SK-N-SH (cell line): ENCODE measurements around the gene SKIL. TPM values are rescaled to one million over a fixed set of nuclear protein-coding genes. Genes with fewer than 3 reads are reported as not detected.

Source experiments
- CTCF ChIA-PET: fragments of 300-600, 350-600 bp; formaldehyde crosslinking; extraction: SDS; loops from one replicate; lab custom pipeline; 2021; lab: Yijun Ruan, JAX
- POLR2A ChIA-PET: fragments of 350-600 bp; sonication (Branson Sonifier 250); formaldehyde crosslinking; extraction: SDS; loops from one replicate; lab custom pipeline; 2020; ENCODE audit warnings: antibody characterized with exemption, inconsistent platforms; lab: Yijun Ruan, JAX
- DNase-seq: peaks from one replicate; pipeline ENCODE4 v3.0.0; 2012
- H2AFZ ChIP-seq: fragments of 200-600 bp; sonication (generic); 2 replicates; pipeline ENCODE4 v1.8.1; 2016; ENCODE audit warnings: antibody characterized with exemption, mild to moderate bottlenecking, low read depth
- H3F3A ChIP-seq: fragments of 200-600 bp; sonication (generic); replicated peaks from 2 replicates; pipeline ENCODE3; 2016; ENCODE audit warnings: antibody characterized with exemption, mild to moderate bottlenecking; ENCODE audit not compliant: insufficient read depth
- H3K27ac ChIP-seq, 2 experiments: fragments of 200-500 bp in 1 of 2; fragments of 200-600 bp in 1 of 2; sonication (Bioruptor generic) in 1 of 2; sonication (generic), shearing (Covaris generic) in 1 of 2; 2 replicates each; pipeline versions ENCODE4 v1.5.1 to v1.6.1; 2014 to 2016; ENCODE audit warnings: low read depth in 2 of 2, inconsistent platforms in 1 of 2, low read length in 1 of 2, mild to moderate bottlenecking in 1 of 2, mixed read lengths in 1 of 2
- H3K27me3 ChIP-seq: fragments of 200-600 bp; sonication (generic), shearing (Covaris generic); 2 replicates; pipeline ENCODE4 v1.6.1; 2016; ENCODE audit warnings: mixed run types; ENCODE audit not compliant: insufficient read depth
- H3K36me3 ChIP-seq, 2 experiments: fragments of 200-500 bp in 1 of 2; fragments of 200-600 bp in 1 of 2; sonication (Bioruptor generic) in 1 of 2; sonication (generic) in 1 of 2; replicated peaks in 1 of 2; 2 replicates each; pipeline versions ENCODE3 to v1.5.1; 2014 to 2016; ENCODE audit warnings: low read length in 1 of 2, mild to moderate bottlenecking in 1 of 2; ENCODE audit not compliant: insufficient read depth in 2 of 2, control insufficient read depth in 1 of 2
- H3K4me1 ChIP-seq, 2 experiments: fragments of 200-500 bp in 1 of 2; fragments of 200-600 bp in 1 of 2; sonication (Bioruptor generic) in 1 of 2; sonication (generic), shearing (Covaris generic) in 1 of 2; 2 replicates each; pipeline versions ENCODE4 v1.5.1 to v1.6.1; 2014 to 2016; ENCODE audit warnings: low read depth in 1 of 2, low read length in 1 of 2, mixed run types in 1 of 2; ENCODE audit not compliant: insufficient read depth in 2 of 2, control insufficient read depth in 1 of 2
- H3K4me2 ChIP-seq: fragments of 200-600 bp; sonication (generic), shearing (Covaris generic); 2 replicates; pipeline ENCODE4 v1.6.1; 2017; ENCODE audit warnings: mixed run types
- H3K4me3 ChIP-seq, 2 experiments: fragments of 200-500 bp in 1 of 2; fragments of 200-600 bp in 1 of 2; sonication (Bioruptor generic) in 1 of 2; sonication (generic), shearing (Covaris generic) in 1 of 2; 2 replicates each; pipeline versions ENCODE4 v1.5.1 to v1.8.1; 2014 to 2016; ENCODE audit warnings: low read depth in 2 of 2, inconsistent platforms in 1 of 2, low read length in 1 of 2, mild to moderate bottlenecking in 1 of 2, mixed read lengths in 1 of 2, moderate library complexity in 1 of 2
- H3K79me2 ChIP-seq: fragments of 200-600 bp; sonication (generic); 2 replicates; pipeline ENCODE4 v1.8.1; 2017; ENCODE audit warnings: mild to moderate bottlenecking; ENCODE audit not compliant: insufficient read depth
- H3K9ac ChIP-seq: fragments of 200-600 bp; sonication (generic); 2 replicates; pipeline ENCODE4 v1.6.1; 2017; ENCODE audit warnings: mixed run types
- H3K9me2 ChIP-seq: fragments of 200-600 bp; sonication (generic); 2 replicates; pipeline ENCODE4 v1.6.1; 2017; ENCODE audit warnings: mixed run types
- H3K9me3 ChIP-seq: fragments of 200-600 bp; sonication (generic); 2 replicates; pipeline ENCODE4 v1.6.1; 2017; ENCODE audit warnings: mixed run types, mild to moderate bottlenecking, moderate library complexity
- H4K20me1 ChIP-seq: fragments of 200-600 bp; sonication (generic); 2 replicates; pipeline ENCODE4 v1.6.1; 2017; ENCODE audit warnings: mild to moderate bottlenecking, mixed run types; ENCODE audit not compliant: insufficient read depth
- EZH2phosphoT487 ChIP-seq: fragments of 200-600 bp; sonication (generic); IDR thresholded peaks from 2 replicates; pipeline ENCODE4 v1.6.1; 2017; ENCODE audit warnings: low read depth, mixed run types, mild to moderate bottlenecking, antibody characterized with exemption, moderate library complexity, borderline replicate concordance
- FOSL2 ChIP-seq: IDR thresholded peaks from 2 replicates; pipeline ENCODE4 v1.4.0; 2012; ENCODE audit warnings: low read depth, mild to moderate bottlenecking, moderate library complexity, borderline replicate concordance
- FOXJ3 ChIP-seq: sonication (generic); formaldehyde crosslinking; IDR thresholded peaks from 2 replicates; pipeline ENCODE4 v1.5.1; 2020; ENCODE audit warnings: mild to moderate bottlenecking, missing genetic modification reagents
- FOXM1 ChIP-seq: IDR thresholded peaks from 2 replicates; pipeline ENCODE4 v1.4.0; 2012; ENCODE audit warnings: low read depth, mild to moderate bottlenecking
- GATA2 ChIP-seq: sonication (generic); formaldehyde crosslinking; IDR thresholded peaks from 2 replicates; pipeline ENCODE4 v1.5.0; 2020; ENCODE audit warnings: mild to moderate bottlenecking, missing genetic modification reagents
- JUND ChIP-seq: IDR thresholded peaks from 2 replicates; pipeline ENCODE4 v1.4.0; 2012
- MEF2A ChIP-seq: IDR thresholded peaks from 2 replicates; pipeline ENCODE4 v1.4.0; 2012; ENCODE audit warnings: low read depth, borderline replicate concordance
- MXI1 ChIP-seq: IDR thresholded peaks from 2 replicates; pipeline ENCODE4 v1.6.1; 2012; ENCODE audit warnings: mild to moderate bottlenecking, low read depth, low read length, improper control_type of control experiment
- NRF1 ChIP-seq: IDR thresholded peaks from 2 replicates; pipeline ENCODE4 v1.6.1; 2012; ENCODE audit warnings: low read depth, mild to moderate bottlenecking, low read length
- RAD21 ChIP-seq: IDR thresholded peaks from 2 replicates; pipeline ENCODE4 v1.6.1; 2012; ENCODE audit warnings: mild to moderate bottlenecking, low read length
- RFX5 ChIP-seq: IDR thresholded peaks from 2 replicates; pipeline ENCODE4 v1.6.1; 2012; ENCODE audit warnings: mild to moderate bottlenecking, improper control_type of control experiment, low read length
- RXRA ChIP-seq: IDR thresholded peaks from 2 replicates; pipeline ENCODE4 v1.4.0; 2012; ENCODE audit warnings: low read depth, mild to moderate bottlenecking, borderline replicate concordance
- TAF1 ChIP-seq: IDR thresholded peaks from 2 replicates; pipeline ENCODE4 v1.6.1; 2012; ENCODE audit warnings: low read depth, mild to moderate bottlenecking, low read length, moderate library complexity, borderline replicate concordance
- YY1 ChIP-seq: IDR thresholded peaks from 2 replicates; pipeline ENCODE4 v1.4.0; 2012; ENCODE audit warnings: low read depth, mild to moderate bottlenecking
- WGBS: methylation state at CpG from one replicate; pipeline ENCODE4 v1.1.6; 2017; ENCODE audit warnings: low lambda C conversion rate; 5-methylcytosine and 5-hydroxymethylcytosine counted together
- polyA plus RNA-seq, 3 experiments: library from polyadenylated mRNA; depleted of rRNA; stranded (reverse); fragments of >200 nt; gene quantifications; 2 replicates each; pipeline ENCODE4 v1.2.3, GENCODE V29; 2012
- TF ChIP-seq, protein P1 (sequence below): IDR thresholded peaks from 2 replicates; pipeline ENCODE4 v1.4.0; 2012; ENCODE audit warnings: low read depth
- TF ChIP-seq, protein P2 (sequence below): fragments of 150-350 bp; IDR thresholded peaks from 2 replicates; pipeline ENCODE4 v1.6.1; 2017; ENCODE audit warnings: antibody characterized with exemption, low read length, low read depth, borderline replicate concordance

SKIL gene
- polyA plus RNA-seq, 1 of the 3 experiments (the other 2 are of a cell fraction) = 3.9 TPM

DNA sequence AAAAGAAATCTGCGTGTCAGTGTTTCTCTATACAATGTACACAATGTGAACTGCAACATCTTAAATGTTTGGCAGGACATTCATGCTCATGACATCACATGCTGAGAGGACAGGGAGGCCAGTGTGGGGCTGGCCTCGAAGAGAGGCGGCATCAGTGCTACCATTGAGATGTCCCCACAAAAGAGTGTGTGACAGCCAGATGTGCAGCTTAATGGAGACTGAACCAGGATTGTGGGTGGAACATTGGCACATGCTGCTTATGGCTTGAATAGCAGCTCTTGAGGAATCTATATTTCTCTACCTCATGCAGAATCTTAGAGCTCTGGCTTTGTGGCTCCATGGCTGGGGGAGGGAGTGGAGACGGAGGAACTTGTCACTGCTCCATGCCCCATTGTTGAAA is 79.7 kb downstream of the SKIL start:
- no peaks in the 10 kb centered on the region for H3K9me3 ChIP-seq
- no peaks in the 10 kb centered on the region for H3K27me3 ChIP-seq
- H3K4me3 ChIP-seq = no peak overlapping the region
- no peak overlapping the region for H3K4me2 ChIP-seq
- H3K9me2 ChIP-seq = no peaks in the 10 kb centered on the region
- no peaks in the 10 kb centered on the region for H3K36me3 ChIP-seq
- peaks cover 3% of the 10 kb centered on the region for H3F3A ChIP-seq
- 98% methylated on average over 4 of the region's 4 CpGs for WGBS
- H3K4me1 ChIP-seq = no peaks in the 10 kb centered on the region; a peak in 1 of 4 replicates
- no peak overlapping the region for H3K9ac ChIP-seq
- H4K20me1 ChIP-seq = no peaks in the 10 kb centered on the region
- no peaks in the 10 kb centered on the region for H3K79me2 ChIP-seq
- no peak overlapping the region for H3K27ac ChIP-seq
- no peak for DNase-seq
- ChIA-PET CTCF (no interaction called here), POLR2A (no interaction called here)
- no peak overlapping the region for H2AFZ ChIP-seq
- TF ChIP-seq RFX5 (no peak), MEF2A (no peak), RAD21 (no peak), EZH2phosphoT487 (no peak), JUND (no peak)

DNA sequence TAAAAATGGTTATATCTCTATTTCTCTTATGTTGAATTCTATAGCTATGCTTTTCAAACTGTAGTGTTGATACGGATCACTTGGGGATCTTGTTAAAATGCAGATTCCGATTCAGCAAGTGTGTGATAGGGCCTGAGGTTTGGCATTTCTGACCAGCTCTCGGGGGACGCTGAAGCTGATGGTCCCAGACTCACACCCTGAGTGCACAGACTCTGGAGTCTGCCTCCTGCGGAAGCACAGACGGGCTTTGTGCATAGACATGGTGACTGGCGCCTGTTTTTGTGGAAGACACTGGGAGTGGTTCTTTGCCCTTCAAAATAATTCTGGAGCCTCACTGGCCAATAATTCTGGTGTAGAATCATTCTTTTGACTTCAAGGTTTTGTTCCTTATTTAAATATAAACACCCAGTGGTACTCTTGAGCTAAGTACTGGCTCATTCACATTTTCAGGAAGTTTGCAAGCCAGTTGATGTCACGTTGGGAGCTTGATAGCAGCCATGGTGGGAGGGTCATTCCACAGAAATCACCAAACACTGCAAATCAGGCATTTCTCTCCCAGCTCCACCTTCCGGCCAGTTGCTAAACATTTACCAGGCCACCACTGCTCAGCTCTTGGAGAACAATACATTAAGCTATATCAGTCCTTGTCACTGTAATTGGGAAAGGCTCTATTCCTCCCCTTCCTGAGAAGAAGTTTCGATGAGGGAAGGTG is 80.3 kb downstream of the SKIL start:
- no peaks in the 10 kb centered on the region; a peak in 1 of 4 replicates for H3K4me1 ChIP-seq
- ChIA-PET CTCF (no interaction called here), POLR2A (no interaction called here)
- peaks cover 3% of the 10 kb centered on the region for H3F3A ChIP-seq
- no peaks in the 10 kb centered on the region for H3K79me2 ChIP-seq
- no peaks in the 10 kb centered on the region for H3K9me3 ChIP-seq
- TF ChIP-seq GATA2 (CRISPR knock-in tag) (no peak), TAF1 (no peak), MXI1 (no peak), NRF1 (no peak), RFX5 (no peak), YY1 (no peak), FOSL2 (no peak), FOXJ3 (CRISPR knock-in tag) (no peak), EZH2phosphoT487 (no peak), RXRA (no peak), FOXM1 (no peak)
- TF ChIP-seq, protein P1, sequence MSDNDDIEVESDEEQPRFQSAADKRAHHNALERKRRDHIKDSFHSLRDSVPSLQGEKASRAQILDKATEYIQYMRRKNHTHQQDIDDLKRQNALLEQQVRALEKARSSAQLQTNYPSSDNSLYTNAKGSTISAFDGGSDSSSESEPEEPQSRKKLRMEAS = no peak
- TF ChIP-seq, protein P2, sequence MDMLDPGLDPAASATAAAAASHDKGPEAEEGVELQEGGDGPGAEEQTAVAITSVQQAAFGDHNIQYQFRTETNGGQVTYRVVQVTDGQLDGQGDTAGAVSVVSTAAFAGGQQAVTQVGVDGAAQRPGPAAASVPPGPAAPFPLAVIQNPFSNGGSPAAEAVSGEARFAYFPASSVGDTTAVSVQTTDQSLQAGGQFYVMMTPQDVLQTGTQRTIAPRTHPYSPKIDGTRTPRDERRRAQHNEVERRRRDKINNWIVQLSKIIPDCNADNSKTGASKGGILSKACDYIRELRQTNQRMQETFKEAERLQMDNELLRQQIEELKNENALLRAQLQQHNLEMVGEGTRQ = no peak
- no peak overlapping the region for H3K9ac ChIP-seq
- no peaks in the 10 kb centered on the region for H3K36me3 ChIP-seq
- no peak for DNase-seq
- H4K20me1 ChIP-seq = no peaks in the 10 kb centered on the region
- H3K4me2 ChIP-seq = no peak overlapping the region
- no peaks in the 10 kb centered on the region for H3K27me3 ChIP-seq
- H3K9me2 ChIP-seq = no peaks in the 10 kb centered on the region
- H2AFZ ChIP-seq = no peak overlapping the region
- H3K27ac ChIP-seq = no peak overlapping the region
- H3K4me3 ChIP-seq = no peak overlapping the region
- 90% methylated on average over 9 of the region's 10 CpGs for WGBS
